Activated naive CD8-positive, alpha-beta T cell (primary cell): ENCODE results near the gene PLEKHH2.
A peak's percentile ranks its signal among the peaks of the same experiment; 100 is the strongest.
"Not testable (repeated sequence)": the region's sequence is repeated elsewhere in the genome, so short reads cannot be mapped to it uniquely, and the experiment has no call there.

Experiments
- H3K27ac Mint-ChIP-seq: one replicate; pipeline ENCODE4 v1.8.0; 2021; ENCODE audit warnings: mixed read lengths
- H3K27me3 Mint-ChIP-seq: one replicate; pipeline ENCODE4 v1.8.0; 2021; ENCODE audit warnings: mixed read lengths
- H3K36me3 Mint-ChIP-seq: one replicate; pipeline ENCODE4 v1.8.0; 2021; ENCODE audit warnings: mixed read lengths
- H3K4me1 Mint-ChIP-seq: one replicate; pipeline ENCODE4 v1.8.0; 2021; ENCODE audit warnings: low read depth, mixed read lengths
- H3K4me3 Mint-ChIP-seq: one replicate; pipeline ENCODE4 v1.8.0; 2021; ENCODE audit warnings: mild to moderate bottlenecking, mixed read lengths
- H3K9me3 Mint-ChIP-seq: one replicate; pipeline ENCODE4 v1.8.0; 2021; ENCODE audit warnings: low read depth, mixed read lengths

PLEKHH2 gene

DNA sequence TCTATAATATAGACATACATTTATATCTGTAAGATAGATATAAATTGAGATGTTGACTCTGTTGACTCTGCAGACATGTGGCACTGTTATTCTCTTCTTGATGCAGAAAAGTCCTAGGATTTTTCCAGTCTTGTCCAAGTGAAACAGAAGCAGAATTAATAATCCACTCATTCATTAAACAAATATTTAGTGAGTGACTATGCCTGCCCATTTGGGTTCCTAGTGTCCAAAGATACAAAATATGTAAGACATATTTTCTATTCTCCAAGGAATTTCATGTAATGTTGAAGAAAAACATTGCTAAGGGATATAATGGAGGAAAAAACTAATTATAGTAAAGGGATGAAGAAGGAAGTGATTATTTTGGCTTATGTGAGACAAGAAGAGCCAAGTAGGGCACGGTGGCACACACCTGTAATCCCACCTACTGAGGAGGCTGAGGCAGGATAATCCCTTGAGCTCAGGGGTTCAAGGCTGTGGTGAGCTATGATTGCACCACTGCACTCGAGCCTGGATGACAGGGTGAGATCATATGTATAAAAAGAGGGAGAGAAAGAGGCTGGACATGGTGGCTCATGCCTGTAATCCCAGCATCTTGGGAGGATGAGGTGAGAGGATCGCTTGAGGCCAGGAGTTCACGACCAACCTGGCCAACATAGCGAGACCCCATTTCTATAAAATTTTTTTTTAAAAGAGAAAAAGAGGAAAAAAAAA, 19.9 kb upstream of the PLEKHH2 start:
- Mint-ChIP-seq H3K4me3 (no peak overlapping the region), H3K36me3 (no peaks in the 10 kb centered on the region), H3K27me3 (peaks cover 8% of the 10 kb centered on the region), H3K9me3 (no peaks in the 10 kb centered on the region), H3K4me1 (no peaks in the 10 kb centered on the region), H3K27ac (no peak overlapping the region)

DNA sequence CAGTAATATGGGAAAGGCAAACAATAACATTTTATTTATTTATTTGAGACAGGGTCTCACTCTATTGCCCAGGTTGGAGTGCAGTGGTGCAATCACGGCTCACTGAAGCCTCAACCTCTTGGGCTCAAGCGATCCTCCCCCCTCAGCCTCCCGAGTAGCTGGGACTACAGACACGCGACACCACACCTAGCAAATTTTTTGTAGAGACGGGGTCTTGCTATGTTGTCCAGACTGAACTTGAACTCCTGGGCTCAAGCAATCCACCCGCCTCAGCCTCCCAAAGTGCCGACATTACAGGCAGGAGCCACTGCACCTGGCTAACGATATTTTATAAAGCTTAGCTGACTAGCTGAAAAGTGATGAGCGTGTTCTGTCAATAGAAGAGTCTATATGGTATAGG, 17.5 kb upstream of the PLEKHH2 start:
- Mint-ChIP-seq H3K27ac (no peak overlapping the region), H3K36me3 (no peaks in the 10 kb centered on the region), H3K4me3 (no peak overlapping the region), H3K9me3 (no peaks in the 10 kb centered on the region), H3K27me3 (peaks cover 8% of the 10 kb centered on the region), H3K4me1 (no peaks in the 10 kb centered on the region)

DNA sequence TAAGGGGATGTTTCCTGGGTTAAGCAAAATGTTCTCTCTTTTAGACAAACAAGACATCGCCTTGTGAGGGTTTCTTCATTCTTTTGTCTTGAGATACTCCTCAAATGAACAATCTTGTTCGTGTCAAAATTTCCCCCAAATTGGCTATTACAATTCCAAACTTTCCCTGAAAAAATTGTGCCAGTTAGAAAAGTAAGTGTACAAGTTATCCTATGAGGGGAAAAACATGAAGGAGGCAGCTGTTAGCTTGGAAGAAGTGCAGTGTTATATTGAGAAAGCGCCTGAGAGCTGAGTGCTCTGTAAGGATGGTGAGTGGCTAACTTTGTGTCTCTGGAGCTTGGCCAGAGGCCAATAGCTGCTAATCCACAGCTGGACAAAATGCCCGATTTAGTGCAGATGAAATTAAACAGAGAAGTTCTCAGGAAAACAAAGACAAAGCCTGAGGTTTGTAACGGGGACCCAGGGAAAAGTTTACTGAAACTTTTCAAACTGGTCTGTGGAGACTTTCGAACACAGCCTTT, 14.1 kb upstream of the PLEKHH2 start:
- Mint-ChIP-seq H3K36me3 (no peaks in the 10 kb centered on the region), H3K4me1 (no peaks in the 10 kb centered on the region), H3K4me3 (no peak overlapping the region), H3K27me3 (peaks cover 3% of the 10 kb centered on the region), H3K9me3 (no peaks in the 10 kb centered on the region), H3K27ac (no peak overlapping the region)

DNA sequence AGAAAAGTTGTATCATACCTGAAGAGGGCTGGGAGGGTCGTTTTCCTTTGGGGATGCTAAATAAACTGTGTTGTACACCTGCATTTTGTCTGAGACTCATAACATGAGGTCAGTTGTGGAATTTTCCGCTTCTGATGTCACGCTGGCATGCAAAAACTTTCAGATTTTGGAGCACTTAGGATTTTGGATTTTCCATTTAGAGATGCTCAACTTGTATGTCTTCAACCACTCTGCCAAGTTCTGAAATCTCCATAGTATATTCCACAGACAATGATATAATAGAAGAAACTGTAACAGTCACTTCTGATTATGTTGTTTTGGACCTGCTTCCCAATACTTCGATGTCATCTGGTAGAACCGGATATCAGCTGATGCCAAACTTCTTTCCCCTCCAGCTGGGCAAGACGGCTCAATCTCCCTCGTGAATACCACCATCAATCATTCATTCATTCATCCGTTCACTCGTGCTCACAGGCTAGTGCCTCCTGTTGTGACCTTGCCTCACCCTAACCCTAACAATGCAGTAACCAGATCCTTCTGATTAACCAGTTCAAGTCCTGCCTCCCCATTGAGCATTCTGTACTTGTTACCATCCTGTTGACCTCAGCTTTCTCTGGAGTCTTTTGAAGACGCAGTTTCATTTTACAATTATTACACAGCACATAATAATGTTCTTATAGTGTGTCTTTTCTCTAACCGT, 5.3 kb upstream of the PLEKHH2 start:
- Mint-ChIP-seq H3K27me3 (peaks cover 12% of the 10 kb centered on the region), H3K27ac (no peak overlapping the region), H3K9me3 (no peaks in the 10 kb centered on the region), H3K4me3 (no peak overlapping the region), H3K36me3 (no peaks in the 10 kb centered on the region), H3K4me1 (peaks cover 7% of the 10 kb centered on the region)

DNA sequence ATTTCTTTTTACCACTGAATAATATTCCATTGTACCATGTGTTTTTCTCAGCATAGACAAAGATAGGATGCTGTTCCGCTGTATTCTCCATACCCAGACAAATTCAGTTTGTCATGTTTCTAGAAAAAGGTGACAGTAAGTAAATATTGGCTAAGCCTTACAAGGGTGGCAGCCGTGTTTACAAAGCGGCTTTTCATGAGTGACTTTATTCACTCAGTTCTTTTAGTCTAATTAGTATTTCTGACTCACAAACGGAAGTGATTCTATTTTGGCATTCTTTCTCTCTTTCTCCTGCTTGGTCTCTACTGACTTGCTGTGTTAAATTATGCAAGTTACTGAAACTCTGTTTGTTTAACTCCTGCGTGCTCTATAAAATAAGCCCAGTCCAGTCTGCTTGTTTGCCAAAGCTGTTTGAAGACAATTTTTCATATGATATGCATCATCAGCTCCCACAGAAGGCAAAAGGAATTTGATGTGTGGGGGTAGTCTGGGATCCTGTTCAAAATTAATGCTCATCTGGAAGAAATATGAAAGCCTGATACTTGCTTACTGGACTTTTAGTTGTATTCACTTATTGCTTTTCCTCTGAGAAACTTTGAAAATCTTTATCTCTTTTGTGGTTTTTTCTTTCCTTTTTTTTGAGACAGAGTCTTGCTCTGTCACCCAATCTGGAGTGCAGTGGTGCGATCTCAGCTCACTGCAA, 2.3 kb upstream of the PLEKHH2 start:
- H3K4me3 Mint-ChIP-seq: no peak overlapping the region
- peaks cover 13% of the 10 kb centered on the region for H3K4me1 Mint-ChIP-seq
- no peaks in the 10 kb centered on the region for H3K36me3 Mint-ChIP-seq
- H3K9me3 Mint-ChIP-seq: no peaks in the 10 kb centered on the region
- peaks cover 12% of the 10 kb centered on the region for H3K27me3 Mint-ChIP-seq
- H3K27ac Mint-ChIP-seq: no peak overlapping the region

DNA sequence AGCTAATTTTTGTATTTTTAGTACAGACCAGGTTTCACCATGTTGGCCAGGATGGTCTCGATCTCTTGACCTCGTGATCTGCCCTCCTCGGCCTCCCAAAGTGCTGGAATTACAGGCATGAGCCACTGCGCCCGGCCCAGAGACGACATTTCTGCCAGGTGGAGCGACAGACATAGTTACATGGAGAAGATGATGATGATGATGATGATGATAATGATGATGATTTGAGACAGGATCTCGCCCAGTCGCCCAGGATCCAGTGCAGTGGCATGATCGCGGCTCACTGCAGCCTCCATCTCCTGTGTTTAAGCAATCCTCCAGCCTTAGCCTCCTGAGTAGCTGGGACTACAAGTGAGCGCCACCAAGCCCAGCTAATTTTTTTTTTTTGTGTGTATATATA, 907 bp upstream of the PLEKHH2 start:
- not testable (repeated sequence) for H3K36me3 Mint-ChIP-seq, H3K27ac Mint-ChIP-seq, H3K9me3 Mint-ChIP-seq
- Mint-ChIP-seq H3K27me3 (peaks cover 12% of the 10 kb centered on the region), H3K4me3 (peak overlapping the region; percentile 95), H3K4me1 (peaks cover 13% of the 10 kb centered on the region)

DNA sequence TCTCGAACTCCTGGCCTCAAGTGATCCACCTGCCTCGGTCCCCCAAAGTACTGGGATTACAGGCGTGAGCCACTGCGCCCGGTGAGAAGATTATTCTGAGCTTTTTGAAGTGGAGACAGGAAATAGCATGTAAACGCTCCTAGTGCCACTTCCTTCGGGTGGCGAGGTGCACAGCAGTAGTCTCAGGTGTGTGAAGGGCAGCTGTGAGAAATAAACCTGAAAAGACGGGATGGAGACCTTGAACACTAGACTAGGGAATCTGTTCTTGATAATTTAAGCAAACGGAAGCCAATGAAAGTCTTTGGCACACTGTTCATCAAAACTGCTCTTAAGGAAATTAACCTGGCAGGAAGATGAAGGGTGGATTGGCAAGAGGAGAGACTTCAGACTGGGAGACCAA, 439 bp upstream of the PLEKHH2 start:
- Mint-ChIP-seq H3K9me3 (no peaks in the 10 kb centered on the region), H3K27me3 (peaks cover 12% of the 10 kb centered on the region)

DNA sequence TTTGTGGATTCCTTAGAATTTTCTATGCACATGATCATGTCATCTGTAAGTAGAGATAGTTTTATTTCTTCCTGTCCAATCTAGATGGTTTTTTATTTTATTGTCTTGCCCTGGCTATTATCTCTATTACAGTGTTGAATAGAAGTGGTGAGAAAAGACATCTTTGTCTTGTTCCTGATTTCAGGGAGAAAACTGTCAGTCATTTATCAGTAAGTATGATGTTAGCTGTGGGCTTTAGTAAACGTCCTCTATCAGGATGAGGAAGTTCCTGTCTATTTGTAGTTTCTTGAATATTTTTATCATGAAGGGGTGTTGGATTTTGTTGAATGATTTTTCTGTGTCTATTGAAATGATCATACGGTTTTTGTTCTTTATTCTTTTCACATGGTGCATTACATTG, 5.3 kb downstream of the PLEKHH2 start:
- H3K4me1 Mint-ChIP-seq: peaks cover 4% of the 10 kb centered on the region
- no peak overlapping the region for H3K4me3 Mint-ChIP-seq
- no peaks in the 10 kb centered on the region for H3K27me3 Mint-ChIP-seq
- H3K27ac Mint-ChIP-seq: no peak overlapping the region
- no peaks in the 10 kb centered on the region for H3K9me3 Mint-ChIP-seq
- H3K36me3 Mint-ChIP-seq: no peaks in the 10 kb centered on the region

More for the DNA sequence above, 439 bp upstream of the PLEKHH2 start:
- H3K4me3 Mint-ChIP-seq: peak overlapping the region; percentile 95
- H3K4me1 Mint-ChIP-seq: peaks cover 13% of the 10 kb centered on the region
- H3K27ac Mint-ChIP-seq: peak overlapping the region; percentile 47
- no peaks in the 10 kb centered on the region for H3K36me3 Mint-ChIP-seq

DNA sequence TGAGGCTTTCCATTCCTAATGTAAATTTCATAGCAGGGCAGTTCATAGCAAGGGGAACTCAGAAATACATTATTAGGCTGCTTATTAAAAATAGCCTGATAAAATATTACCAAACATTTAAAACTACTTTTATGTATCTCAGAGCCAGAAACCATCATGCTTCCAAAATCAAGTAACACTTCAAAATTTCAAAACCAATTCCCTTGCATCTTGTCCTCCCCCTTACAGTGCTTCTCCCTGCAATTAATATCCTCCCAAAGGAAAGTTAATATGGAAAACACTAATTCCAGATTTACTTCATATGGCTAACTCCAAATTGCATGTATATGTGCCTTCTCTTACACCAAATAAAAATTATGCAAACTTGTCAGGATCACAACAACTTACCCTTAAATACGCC, 6.6 kb downstream of the PLEKHH2 start:
- H3K4me3 Mint-ChIP-seq: no peak overlapping the region
- no peak overlapping the region for H3K27ac Mint-ChIP-seq
- no peaks in the 10 kb centered on the region for H3K4me1 Mint-ChIP-seq
- H3K27me3 Mint-ChIP-seq: no peaks in the 10 kb centered on the region
- no peaks in the 10 kb centered on the region for H3K36me3 Mint-ChIP-seq
- H3K9me3 Mint-ChIP-seq: no peaks in the 10 kb centered on the region

DNA sequence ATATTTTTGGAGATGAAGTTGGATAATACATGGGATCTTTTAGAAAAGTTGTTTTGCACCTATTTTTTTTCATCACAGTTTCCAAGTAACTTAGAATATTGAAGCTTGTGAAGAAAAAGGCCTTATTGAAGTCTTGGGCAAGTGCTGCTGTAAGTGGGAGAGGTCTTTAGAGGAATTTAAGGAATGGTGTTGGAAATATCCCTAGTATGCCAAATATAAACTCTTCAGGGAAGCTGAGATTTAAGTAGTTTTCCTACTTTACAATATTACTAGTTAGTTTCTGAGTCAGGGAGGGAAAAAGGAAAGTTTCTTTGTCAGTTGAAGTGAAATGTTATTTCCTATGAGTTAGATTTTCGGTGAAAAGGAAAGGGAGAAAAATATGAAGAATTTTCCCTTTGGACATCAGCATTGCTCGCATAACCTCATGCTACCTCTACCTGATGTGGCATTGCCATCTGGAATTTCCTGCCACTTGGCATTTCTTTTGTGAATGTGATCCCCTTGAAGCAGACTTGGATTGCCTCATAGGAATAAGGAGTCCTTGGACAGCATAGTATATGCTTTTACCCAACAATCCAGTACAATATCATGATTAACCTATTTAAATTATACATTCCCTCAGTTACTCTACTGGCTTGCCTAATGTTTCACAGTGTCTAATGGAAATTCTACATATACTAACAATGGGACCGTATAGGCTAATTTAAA, 12.1 kb downstream of the PLEKHH2 start:
- H3K4me1 Mint-ChIP-seq: no peaks in the 10 kb centered on the region
- H3K27ac Mint-ChIP-seq: no peak overlapping the region
- no peak overlapping the region for H3K4me3 Mint-ChIP-seq
- peaks cover 2% of the 10 kb centered on the region for H3K36me3 Mint-ChIP-seq
- H3K27me3 Mint-ChIP-seq: peaks cover 5% of the 10 kb centered on the region
- H3K9me3 Mint-ChIP-seq: no peaks in the 10 kb centered on the region

DNA sequence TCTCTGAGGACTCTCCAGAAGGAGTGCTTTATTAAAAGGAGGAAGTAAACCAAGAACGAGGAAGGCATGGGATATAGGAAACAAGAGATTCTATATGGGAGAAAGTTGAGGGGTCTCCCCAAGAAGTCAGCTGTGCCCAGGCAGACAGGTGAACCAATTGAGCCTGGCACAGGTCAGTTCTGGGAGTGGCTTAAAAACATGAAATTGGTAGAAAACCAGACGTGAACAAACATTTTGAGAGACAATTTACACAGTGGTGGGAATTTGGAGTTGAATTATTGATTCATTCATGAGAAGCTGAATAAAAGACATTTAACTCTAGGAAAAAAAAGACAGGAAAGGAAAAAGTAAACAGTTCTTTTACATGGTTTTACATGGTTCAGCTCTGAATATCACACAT, 16.4 kb downstream of the PLEKHH2 start:
- no peak overlapping the region for H3K4me3 Mint-ChIP-seq
- peaks cover 5% of the 10 kb centered on the region for H3K27me3 Mint-ChIP-seq
- no peaks in the 10 kb centered on the region for H3K9me3 Mint-ChIP-seq
- peaks cover 4% of the 10 kb centered on the region for H3K36me3 Mint-ChIP-seq
- H3K27ac Mint-ChIP-seq: no peak overlapping the region
- H3K4me1 Mint-ChIP-seq: no peaks in the 10 kb centered on the region

DNA sequence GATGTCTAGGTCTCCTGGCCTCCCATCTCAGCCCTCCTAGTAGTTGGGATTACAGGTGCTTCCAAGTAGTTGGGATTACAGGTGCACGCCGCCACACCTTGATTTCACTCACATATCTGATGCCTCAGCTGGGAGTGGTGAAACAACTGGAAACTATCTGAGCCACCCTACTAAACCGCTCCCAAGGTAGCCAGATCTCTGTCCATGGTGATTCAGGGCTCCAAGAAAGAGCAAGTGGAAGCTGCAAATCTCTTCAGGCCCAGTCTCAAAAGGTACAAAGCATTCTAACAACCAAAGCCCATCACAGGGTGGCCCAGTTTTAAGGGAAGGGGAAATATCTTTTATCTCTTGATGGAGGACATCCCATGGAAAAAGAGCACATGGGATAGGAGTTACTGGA, 20.2 kb downstream of the PLEKHH2 start:
- H3K36me3 Mint-ChIP-seq: peaks cover 7% of the 10 kb centered on the region
- peaks cover 5% of the 10 kb centered on the region for H3K27me3 Mint-ChIP-seq
- no peak overlapping the region for H3K27ac Mint-ChIP-seq
- H3K9me3 Mint-ChIP-seq: no peaks in the 10 kb centered on the region
- H3K4me1 Mint-ChIP-seq: no peaks in the 10 kb centered on the region
- no peak overlapping the region for H3K4me3 Mint-ChIP-seq

DNA sequence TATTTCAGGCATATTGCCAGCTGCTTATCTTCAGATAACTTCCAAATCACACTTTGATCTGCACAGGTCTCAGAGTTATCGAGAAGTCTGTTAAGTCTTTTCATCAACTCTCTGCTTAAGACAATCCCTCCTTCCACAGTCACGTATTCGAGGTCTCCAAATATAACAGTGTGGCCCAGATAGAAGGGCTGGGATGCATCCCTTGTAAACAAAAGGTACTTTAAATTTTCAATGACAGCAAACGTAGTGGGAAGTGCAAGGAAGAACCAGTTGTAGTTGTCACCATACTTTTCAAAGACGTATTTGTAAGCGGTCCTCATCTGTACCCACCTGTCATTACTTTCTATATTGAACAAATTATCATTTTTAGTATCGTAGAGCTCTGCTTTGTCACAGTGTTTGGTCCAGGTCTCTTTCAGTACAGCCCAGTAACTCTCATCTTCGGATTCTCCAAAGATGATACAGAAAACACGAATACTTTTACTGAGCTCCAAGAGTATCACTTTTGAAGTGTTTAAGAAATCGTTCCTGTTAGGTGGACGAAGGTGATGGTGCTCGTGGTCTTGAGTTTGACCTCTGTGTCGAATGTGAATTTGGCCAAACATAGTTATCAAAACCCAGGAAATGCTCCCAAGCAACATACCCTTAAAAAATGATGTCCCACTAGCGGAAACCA, 38.7 kb downstream of the PLEKHH2 start:
- no peak overlapping the region for H3K27ac Mint-ChIP-seq
- peaks cover 12% of the 10 kb centered on the region for H3K9me3 Mint-ChIP-seq
- peaks cover 6% of the 10 kb centered on the region for H3K36me3 Mint-ChIP-seq
- H3K4me3 Mint-ChIP-seq: peak overlapping the region; percentile 80
- peaks cover 3% of the 10 kb centered on the region for H3K27me3 Mint-ChIP-seq
- H3K4me1 Mint-ChIP-seq: peaks cover 11% of the 10 kb centered on the region

DNA sequence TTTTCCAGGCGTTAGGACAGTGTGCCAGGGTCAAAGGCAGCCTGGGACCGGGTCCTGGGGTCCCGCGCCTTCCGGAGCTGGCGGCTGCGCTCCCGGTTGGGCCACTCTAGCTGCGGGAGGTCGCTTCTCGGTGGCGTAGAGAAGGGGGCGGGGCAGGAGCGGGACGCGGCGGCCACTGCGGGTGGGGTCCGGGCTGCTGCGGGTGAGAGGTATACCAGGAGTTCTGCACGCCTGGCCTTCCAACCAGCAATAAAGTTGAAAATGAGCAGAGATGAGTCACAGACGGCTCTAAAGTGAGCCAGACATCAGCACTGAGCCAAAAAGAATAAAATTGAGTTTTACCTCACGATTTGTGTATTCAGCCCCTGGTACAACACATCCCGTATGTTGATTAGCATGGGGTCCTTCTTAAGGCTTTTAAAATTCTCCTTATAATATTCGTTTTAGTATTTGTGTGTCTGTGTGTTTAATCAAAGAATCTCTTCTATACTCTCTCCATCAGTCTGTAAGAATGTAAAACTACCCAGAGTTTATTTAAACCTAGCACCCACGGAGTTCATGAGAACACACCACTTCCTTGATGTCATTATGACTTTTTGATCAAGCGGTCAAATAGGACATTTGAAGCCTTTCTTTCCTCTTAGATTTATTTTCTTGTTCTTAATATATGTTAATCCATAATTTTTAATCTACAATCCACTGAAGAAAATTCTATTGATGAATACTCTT, 39.4 kb downstream of the PLEKHH2 start, which contains the start of gene C1GALT1C1L:
TSS of gene C1GALT1C1L (minus strand) at position 108 of the 729 bp plus-strand sequence. CDS start at position 1, 107 bp downstream.
- H3K9me3 Mint-ChIP-seq: peaks cover 12% of the 10 kb centered on the region
- H3K4me1 Mint-ChIP-seq: peaks cover 11% of the 10 kb centered on the region
- peaks cover 6% of the 10 kb centered on the region for H3K36me3 Mint-ChIP-seq
- H3K27me3 Mint-ChIP-seq: peaks cover 3% of the 10 kb centered on the region
- H3K4me3 Mint-ChIP-seq: peak within 1 kb of the TSS; percentile 80
- H3K27ac Mint-ChIP-seq: no peak within 1 kb of the TSS
